K562 (cell line): ENCODE data around the gene IPO13. TPM values are rescaled to one million over a fixed set of nuclear protein-coding genes. Genes with fewer than 3 reads are reported as not detected.

Experiments
- ATF2 ChIP-seq: sonication (generic); formaldehyde crosslinking; IDR thresholded peaks from 2 replicates; pipeline ENCODE4 v1.8.1; 2022; ENCODE audit warnings: missing genetic modification reagents
- ATF7 ChIP-seq: fragments of 450-650 bp; IDR thresholded peaks from 2 replicates; pipeline ENCODE4 v1.7.1; 2014; ENCODE audit warnings: mild to moderate bottlenecking, moderate library complexity
- CREBBP ChIP-seq: IDR thresholded peaks from one replicate; pipeline ENCODE4 v1.6.1; 2012; ENCODE audit warnings: low read depth, mild to moderate bottlenecking, control low read depth, inconsistent platforms, low read length
- FOXP4 ChIP-seq: sonication (generic); formaldehyde crosslinking; IDR thresholded peaks from 2 replicates; pipeline ENCODE4 v1.8.0; 2022; ENCODE audit warnings: mild to moderate bottlenecking, missing genetic modification reagents, borderline replicate concordance
- GATAD2B ChIP-seq: fragments of 450-650 bp; IDR thresholded peaks from 2 replicates; pipeline ENCODE4 v1.6.1; 2017; ENCODE audit warnings: mild to moderate bottlenecking, borderline replicate concordance
- KLF16 ChIP-seq: IDR thresholded peaks from 2 replicates; pipeline ENCODE4 v1.6.1; 2016; ENCODE audit warnings: antibody characterized with exemption
- LCOR ChIP-seq: sonication (generic); formaldehyde crosslinking; IDR thresholded peaks from 2 replicates; pipeline ENCODE4 v1.8.0; 2022; ENCODE audit warnings: mild to moderate bottlenecking, missing genetic modification reagents
- SMC3 ChIP-seq: conservative IDR thresholded peaks from 2 replicates; pipeline ENCODE4 v1.6.1; 2011; ENCODE audit warnings: low read depth, low read length, improper control_type of control experiment; ENCODE audit not compliant: insufficient read depth
- SREBF2 ChIP-seq: sonication (generic); formaldehyde crosslinking; IDR thresholded peaks from 2 replicates; pipeline ENCODE4 v1.4.0; 2020; ENCODE audit warnings: mild to moderate bottlenecking, missing genetic modification reagents
- SRF ChIP-seq, 2 experiments: fragments of 250-450, 450-650 bp in 1 of 2; sonication (Bioruptor Pico) in 1 of 2; sonication (generic) in 1 of 2; formaldehyde crosslinking; IDR thresholded peaks; 2 replicates each; pipeline versions ENCODE4 v1.5.0 to v1.5.1; 2020 to 2022; ENCODE audit warnings: mild to moderate bottlenecking in 1 of 2, missing genetic modification reagents in 1 of 2
- TFE3 ChIP-seq: fragments of 450-650 bp; formaldehyde crosslinking; IDR thresholded peaks from 2 replicates; pipeline ENCODE4 v1.4.0; 2020; ENCODE audit warnings: mild to moderate bottlenecking, mixed read lengths
- XRCC4 ChIP-seq: IDR thresholded peaks from one replicate; pipeline ENCODE4 v1.6.1; 2011; ENCODE audit not compliant: insufficient read depth, insufficient read length; ENCODE audit errors: extremely low read depth
- ZC3H11A ChIP-seq: IDR thresholded peaks from 2 replicates; pipeline ENCODE4 v1.6.1; 2012; ENCODE audit warnings: low read depth, low read length, improper control_type of control experiment
- ZNF23 ChIP-seq: fragments of 250-450 bp; sonication (Bioruptor Pico); IDR thresholded peaks from 2 replicates; pipeline ENCODE4 v1.4.0; 2020; ENCODE audit warnings: mild to moderate bottlenecking
- ZNF253 ChIP-seq: fragments of 250-450 bp; sonication (Bioruptor Pico); conservative IDR thresholded peaks from 2 replicates; pipeline ENCODE4 v1.6.1; 2021; ENCODE audit warnings: mild to moderate bottlenecking
- ZNF274 ChIP-seq: IDR thresholded peaks from 2 replicates; pipeline ENCODE4 v1.6.1; 2011; ENCODE audit warnings: low read depth, mild to moderate bottlenecking, low read length, moderate library complexity, borderline replicate concordance
- ZNF431 ChIP-seq: sonication (generic); formaldehyde crosslinking; IDR thresholded peaks from 2 replicates; pipeline ENCODE4 v1.8.0; 2022; ENCODE audit warnings: mild to moderate bottlenecking, missing genetic modification reagents
- ZNF668 ChIP-seq: fragments of 250-450 bp; sonication (Bioruptor Pico); IDR thresholded peaks from 2 replicates; pipeline ENCODE4 v1.8.0; 2022; ENCODE audit warnings: mild to moderate bottlenecking, inconsistent platforms
- ZNF695 ChIP-seq: fragments of 450-650 bp; formaldehyde crosslinking; IDR thresholded peaks from 2 replicates; pipeline ENCODE4 v1.4.0; 2020; ENCODE audit warnings: mild to moderate bottlenecking, moderate library complexity
- polyA plus RNA-seq, 8 experiments: library from polyadenylated mRNA; depleted of rRNA in 4 of 8; stranded (reverse) in 5 of 8; unstranded in 3 of 8; fragments of >200 nt; fragmentation: Nextera tagmentation in 2 of 8; fragmentation: Illumina TruSeq in 1 of 8; extraction: Ambion mirVana in 2 of 8; extraction: Trizol in 1 of 8; gene quantifications; 2 replicates each; pipeline versions ENCODE4 v1.2.1 to v1.2.3, GENCODE V29; 2011 to 2014; ENCODE audit warnings: inconsistent platforms in 1 of 8, missing spikeins in 1 of 8
- total RNA-seq, 7 experiments: library from RNA; depleted of rRNA in 6 of 7; stranded (reverse); fragments of >200 nt in 6 of 7; fragmentation: Illumina TruSeq in 2 of 7; extraction: Trizol in 2 of 7; gene quantifications; 2 replicates each; pipeline versions ENCODE4 v1.2.1 to v1.2.3, GENCODE V29; 2011 to 2021; ENCODE audit warnings: low replicate concordance in 1 of 7

Gene IPO13
- total and polyA plus RNA-seq, 9 of the 15 experiments (the other 6 are each of a cell fraction or from before 2014, with no cell fraction given), result 7.0 to 30.8 (median 16.2) TPM

- TF ChIP-seq SMC3 (peak; percentile 61), XRCC4 (no peak), ZC3H11A (no peak), GATAD2B (no peak), CREBBP (no peak), ZNF695 (CRISPR knock-in tag) (0 out of 2 replicates have a peak, but pooled peaks have one; percentile 15), ZNF23 (CRISPR knock-in tag) (no peak), ZNF431 (no peak), LCOR (CRISPR knock-in tag) (peak; percentile 96), KLF16 (peak; percentile 58; the same call in 1 of the 2 replicates), ZNF668 (peak; percentile 64; the same call in 1 of the 2 replicates), ZNF274 (no peak), SREBF2 (CRISPR knock-in tag) (no peak), ZNF253 (CRISPR knock-in tag) (no peak), SRF (CRISPR knock-in tag; IDR thresholded peaks at IDR 0.05) (peak in 1 of 2 experiments; percentile 81; a peak in 2 of 4 replicates), FOXP4 (CRISPR knock-in tag) (peak; percentile 11; the same call in 1 of the 2 replicates), TFE3 (CRISPR knock-in tag) (0 out of 2 replicates have a peak, but pooled peaks have one; percentile 1), ATF7 (peak; percentile 90), ATF2 (CRISPR knock-in tag) (no peak)
Measured at GRCh38 chr1:43946236-43947060, at the start of gene IPO13 (continued).
